ENCODE data around the gene TMEM117.
"Not testable (repeated sequence)": the region's sequence is repeated elsewhere in the genome, so short reads cannot be mapped to it uniquely, and the experiment has no call there.

TMEM117 gene

GRCh38 chr12:44225149-44225510 is 389.2 kb downstream of the TMEM117 start:
- Mint-ChIP-seq H3K4me1 (ENCODE audit: low read depth) (no peaks in the 10 kb centered on the region), H3K27ac (no peak overlapping the region), H3K36me3 (ENCODE audit: low read depth) (no peaks in the 10 kb centered on the region), H3K4me3 (no peak overlapping the region), H3K9me3 (no peaks in the 10 kb centered on the region), H3K27me3 (no peaks in the 10 kb centered on the region)
- no peak for DNase-seq

GRCh38 chr12:44227616-44228015 is 391.7 kb downstream of the TMEM117 start:
- Mint-ChIP-seq H3K36me3 (ENCODE audit: low read depth) (no peaks in the 10 kb centered on the region), H3K4me1 (ENCODE audit: low read depth) (no peaks in the 10 kb centered on the region), H3K27me3 (no peaks in the 10 kb centered on the region), H3K9me3 (no peaks in the 10 kb centered on the region), H3K27ac (no peak overlapping the region), H3K4me3 (no peak overlapping the region)
- no peak for DNase-seq

- no peak overlapping the region for H3K27ac Mint-ChIP-seq
- H3K4me3 Mint-ChIP-seq: no peak overlapping the region
- no peaks in the 10 kb centered on the region for H3K27me3 Mint-ChIP-seq
- no peak for DNase-seq
- no peaks in the 10 kb centered on the region for H3K9me3 Mint-ChIP-seq
- H3K36me3 Mint-ChIP-seq (ENCODE audit: low read depth): no peaks in the 10 kb centered on the region
- H3K4me1 Mint-ChIP-seq (ENCODE audit: low read depth): no peaks in the 10 kb centered on the region
Observed at GRCh38 chr12:44229846-44230245, 394.0 kb downstream of the TMEM117 start.

GRCh38 chr12:44235674-44236073 is 399.8 kb downstream of the TMEM117 start:
- Mint-ChIP-seq H3K36me3 (ENCODE audit: low read depth) (no peaks in the 10 kb centered on the region), H3K4me3 (no peak overlapping the region), H3K9me3 (no peaks in the 10 kb centered on the region), H3K27me3 (no peaks in the 10 kb centered on the region), H3K27ac (no peak overlapping the region), H3K4me1 (ENCODE audit: low read depth) (no peaks in the 10 kb centered on the region)
- DNase-seq: no peak

- Mint-ChIP-seq H3K36me3 (ENCODE audit: low read depth) (no peaks in the 10 kb centered on the region), H3K9me3 (no peaks in the 10 kb centered on the region), H3K27ac (no peak overlapping the region), H3K27me3 (no peaks in the 10 kb centered on the region), H3K4me1 (ENCODE audit: low read depth) (no peaks in the 10 kb centered on the region), H3K4me3 (no peak overlapping the region)
- DNase-seq: no peak
Observed at GRCh38 chr12:44240186-44240585, 404.3 kb downstream of the TMEM117 start.

GRCh38 chr12:44245932-44246331 is 410.1 kb downstream of the TMEM117 start:
- H3K27me3 Mint-ChIP-seq: no peaks in the 10 kb centered on the region
- H3K36me3 Mint-ChIP-seq (ENCODE audit: low read depth): peaks cover 6% of the 10 kb centered on the region
- H3K9me3 Mint-ChIP-seq: peaks cover 5% of the 10 kb centered on the region
- H3K27ac Mint-ChIP-seq: no peak overlapping the region
- DNase-seq: no peak
- no peak overlapping the region for H3K4me3 Mint-ChIP-seq
- no peaks in the 10 kb centered on the region for H3K4me1 Mint-ChIP-seq (ENCODE audit: low read depth)

- Mint-ChIP-seq H3K4me3 (no peak overlapping the region), H3K9me3 (peaks cover 5% of the 10 kb centered on the region), H3K36me3 (ENCODE audit: low read depth) (peaks cover 6% of the 10 kb centered on the region), H3K27ac (no peak overlapping the region), H3K4me1 (ENCODE audit: low read depth) (no peaks in the 10 kb centered on the region), H3K27me3 (no peaks in the 10 kb centered on the region)
- no peak for DNase-seq
Observed at GRCh38 chr12:44246482-44247105, 410.7 kb downstream of the TMEM117 start.

- Mint-ChIP-seq H3K4me3 (no peak overlapping the region), H3K4me1 (ENCODE audit: low read depth) (no peaks in the 10 kb centered on the region), H3K27me3 (no peaks in the 10 kb centered on the region), H3K36me3 (ENCODE audit: low read depth) (peaks cover 6% of the 10 kb centered on the region), H3K27ac (no peak overlapping the region), H3K9me3 (peaks cover 5% of the 10 kb centered on the region)
- DNase-seq: no peak
Observed at GRCh38 chr12:44247588-44247987, 411.7 kb downstream of the TMEM117 start.

GRCh38 chr12:44248436-44248835 is 412.6 kb downstream of the TMEM117 start:
- Mint-ChIP-seq H3K4me1 (ENCODE audit: low read depth) (no peaks in the 10 kb centered on the region), H3K36me3 (ENCODE audit: low read depth) (peaks cover 6% of the 10 kb centered on the region), H3K27me3 (no peaks in the 10 kb centered on the region), H3K9me3 (peaks cover 5% of the 10 kb centered on the region), H3K27ac (no peak overlapping the region), H3K4me3 (no peak overlapping the region)
- DNase-seq: no peak

- H3K4me3 Mint-ChIP-seq; H3K27me3 Mint-ChIP-seq; DNase-seq; H3K36me3 Mint-ChIP-seq (ENCODE audit: low read depth); H3K9me3 Mint-ChIP-seq; H3K27ac Mint-ChIP-seq; H3K4me1 Mint-ChIP-seq (ENCODE audit: low read depth): not testable (repeated sequence)
Observed at GRCh38 chr12:44250440-44250839, 414.6 kb downstream of the TMEM117 start.

- H3K9me3 Mint-ChIP-seq: peaks cover 5% of the 10 kb centered on the region
- H3K27ac Mint-ChIP-seq: no peak overlapping the region
- no peak for DNase-seq
- no peaks in the 10 kb centered on the region for H3K4me1 Mint-ChIP-seq (ENCODE audit: low read depth)
- H3K36me3 Mint-ChIP-seq (ENCODE audit: low read depth): peaks cover 6% of the 10 kb centered on the region
- no peaks in the 10 kb centered on the region for H3K27me3 Mint-ChIP-seq
- no peak overlapping the region for H3K4me3 Mint-ChIP-seq
Observed at GRCh38 chr12:44253338-44253856, 417.5 kb downstream of the TMEM117 start.

- no peak for DNase-seq
- Mint-ChIP-seq H3K27ac (no peak overlapping the region), H3K4me1 (ENCODE audit: low read depth) (no peaks in the 10 kb centered on the region), H3K9me3 (no peaks in the 10 kb centered on the region), H3K27me3 (no peaks in the 10 kb centered on the region), H3K4me3 (no peak overlapping the region), H3K36me3 (ENCODE audit: low read depth) (no peaks in the 10 kb centered on the region)
Observed at GRCh38 chr12:44258246-44258645, 422.4 kb downstream of the TMEM117 start.

GRCh38 chr12:44259890-44260289 is 424.0 kb downstream of the TMEM117 start:
- Mint-ChIP-seq H3K27me3 (no peaks in the 10 kb centered on the region), H3K36me3 (ENCODE audit: low read depth) (no peaks in the 10 kb centered on the region), H3K4me3 (no peak overlapping the region), H3K9me3 (no peaks in the 10 kb centered on the region), H3K4me1 (ENCODE audit: low read depth) (no peaks in the 10 kb centered on the region), H3K27ac (no peak overlapping the region)
- DNase-seq: no peak

GRCh38 chr12:44260581-44260980 is 424.7 kb downstream of the TMEM117 start:
- no peaks in the 10 kb centered on the region for H3K36me3 Mint-ChIP-seq (ENCODE audit: low read depth)

GRCh38 chr12:44285321-44285960 is 449.6 kb downstream of the TMEM117 start:
- Mint-ChIP-seq H3K36me3 (ENCODE audit: low read depth) (no peaks in the 10 kb centered on the region), H3K27me3 (no peaks in the 10 kb centered on the region), H3K27ac (no peak overlapping the region), H3K4me1 (ENCODE audit: low read depth) (peaks cover 21% of the 10 kb centered on the region), H3K4me3 (no peak overlapping the region), H3K9me3 (no peaks in the 10 kb centered on the region)
- DNase-seq: no peak

More at GRCh38 chr12:44260581-44260980, 424.7 kb downstream of the TMEM117 start:
- Mint-ChIP-seq H3K4me1 (ENCODE audit: low read depth) (no peaks in the 10 kb centered on the region), H3K4me3 (no peak overlapping the region), H3K9me3 (no peaks in the 10 kb centered on the region), H3K27me3 (no peaks in the 10 kb centered on the region), H3K27ac (no peak overlapping the region)
- no peak for DNase-seq
